AG04449 (cell line): ENCODE results near the gene FLT1.

Experiments used
- CTCF ChIA-PET: fragments of 350-600 bp; formaldehyde crosslinking; extraction: SDS; loops from one replicate; lab custom pipeline; 2021; ENCODE audit warnings: antibody characterized with exemption; lab: Yijun Ruan, JAX
- POLR2A ChIA-PET: fragments of 400-600, 350-600 bp; formaldehyde crosslinking; extraction: SDS; loops from one replicate; lab custom pipeline; 2020; ENCODE audit warnings: antibody characterized with exemption, inconsistent platforms; lab: Yijun Ruan, JAX
- DNase-seq: peaks from one replicate; pipeline ENCODE4 v3.0.0-alpha.2; 2010; ENCODE audit warnings: low read depth, low spot score
- H3K4me3 ChIP-seq: 2 replicates; pipeline ENCODE4 v1.5.1; 2011; ENCODE audit warnings: low read depth, mild to moderate bottlenecking, control low read depth, low read length
- TF ChIP-seq, protein P1 (sequence below): IDR thresholded peaks from one replicate; pipeline ENCODE4 v1.5.1; 2011; ENCODE audit warnings: mild to moderate bottlenecking, moderate library complexity, low read length, control low read depth, inconsistent platforms; ENCODE audit not compliant: insufficient read depth; ENCODE audit errors: missing control alignments

The FLT1 gene

GRCh38 chr13:28423010-28423409 lies 71.9 kb downstream of the FLT1 start:
- H3K4me3 ChIP-seq: no peak overlapping the region
- POLR2A ChIA-PET: no interaction called here
- no peak for DNase-seq
- TF ChIP-seq, protein P1, sequence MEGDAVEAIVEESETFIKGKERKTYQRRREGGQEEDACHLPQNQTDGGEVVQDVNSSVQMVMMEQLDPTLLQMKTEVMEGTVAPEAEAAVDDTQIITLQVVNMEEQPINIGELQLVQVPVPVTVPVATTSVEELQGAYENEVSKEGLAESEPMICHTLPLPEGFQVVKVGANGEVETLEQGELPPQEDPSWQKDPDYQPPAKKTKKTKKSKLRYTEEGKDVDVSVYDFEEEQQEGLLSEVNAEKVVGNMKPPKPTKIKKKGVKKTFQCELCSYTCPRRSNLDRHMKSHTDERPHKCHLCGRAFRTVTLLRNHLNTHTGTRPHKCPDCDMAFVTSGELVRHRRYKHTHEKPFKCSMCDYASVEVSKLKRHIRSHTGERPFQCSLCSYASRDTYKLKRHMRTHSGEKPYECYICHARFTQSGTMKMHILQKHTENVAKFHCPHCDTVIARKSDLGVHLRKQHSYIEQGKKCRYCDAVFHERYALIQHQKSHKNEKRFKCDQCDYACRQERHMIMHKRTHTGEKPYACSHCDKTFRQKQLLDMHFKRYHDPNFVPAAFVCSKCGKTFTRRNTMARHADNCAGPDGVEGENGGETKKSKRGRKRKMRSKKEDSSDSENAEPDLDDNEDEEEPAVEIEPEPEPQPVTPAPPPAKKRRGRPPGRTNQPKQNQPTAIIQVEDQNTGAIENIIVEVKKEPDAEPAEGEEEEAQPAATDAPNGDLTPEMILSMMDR: no peak
- CTCF ChIA-PET: no interaction called here

DNA sequence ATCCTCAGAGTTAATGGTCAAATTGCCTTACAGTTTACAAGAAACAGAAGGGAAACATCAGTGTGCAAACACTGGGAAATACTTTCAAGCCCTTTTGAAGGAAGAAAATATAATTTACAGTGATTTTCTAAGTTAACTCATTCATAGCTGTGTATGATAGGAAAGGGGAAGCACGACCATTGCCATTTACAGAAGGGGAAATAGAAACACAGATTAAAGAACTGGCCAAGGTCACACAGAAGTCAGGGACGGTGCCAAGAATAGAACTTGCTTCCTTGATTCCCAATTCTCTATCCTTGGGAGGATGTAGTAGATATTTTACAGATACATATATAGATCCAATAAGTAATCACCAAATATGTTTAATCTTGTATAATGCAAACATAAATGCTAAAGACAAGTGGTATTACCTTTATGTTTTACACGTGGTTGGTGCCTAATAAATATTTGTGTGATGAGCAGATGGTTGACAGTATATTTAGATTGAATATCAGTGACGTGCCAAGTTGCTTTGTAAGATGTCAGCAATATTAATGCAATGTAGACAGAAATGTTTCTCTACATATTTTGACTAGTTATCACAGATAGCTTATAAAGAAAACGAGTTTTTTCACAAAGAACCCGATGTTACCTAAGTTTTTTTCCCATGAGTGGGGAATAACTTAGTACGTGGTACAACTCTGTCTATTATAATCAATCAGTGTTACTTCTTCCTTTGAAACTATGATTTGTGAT lies 73.1 kb downstream of the FLT1 start:
- ChIA-PET POLR2A (no interaction called here), CTCF (no interaction called here)

DNA sequence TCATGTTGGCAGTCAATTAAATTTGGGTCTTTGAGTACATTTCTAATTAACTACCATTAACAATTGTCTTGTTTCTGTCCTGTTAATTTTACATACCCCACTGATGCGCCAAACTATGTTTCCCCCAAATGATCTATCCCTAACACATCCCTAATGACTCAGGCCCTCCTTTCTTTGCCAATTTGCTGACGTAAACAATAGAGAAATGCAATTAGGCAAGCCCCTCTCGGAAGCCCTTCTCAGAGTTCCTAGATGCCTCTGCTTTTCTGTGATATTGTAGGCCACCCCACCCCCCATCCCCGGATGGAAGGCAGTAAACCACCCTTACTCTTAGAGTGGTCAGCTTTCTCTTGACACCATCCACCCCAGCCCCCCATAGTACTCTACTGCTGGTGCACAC lies 74.2 kb downstream of the FLT1 start:
- H3K4me3 ChIP-seq: no peak overlapping the region
- POLR2A ChIA-PET: no interaction called here
- CTCF ChIA-PET: no interaction called here
- TF ChIP-seq, protein P1: no peak
- DNase-seq: no peak

More for the DNA sequence above, 73.1 kb downstream of the FLT1 start:
- DNase-seq: no peak
- TF ChIP-seq, protein P1: no peak
- H3K4me3 ChIP-seq: no peak overlapping the region

GRCh38 chr13:28415994-28416421 lies 78.9 kb downstream of the FLT1 start:
- ChIA-PET POLR2A (no interaction called here), CTCF (interaction anchor here (1.0 kb wide), 1 partner anchor 10 kb away, joined by 3 read pairs; no protein-coding TSS in a partner anchor)
- no peak for DNase-seq

DNA sequence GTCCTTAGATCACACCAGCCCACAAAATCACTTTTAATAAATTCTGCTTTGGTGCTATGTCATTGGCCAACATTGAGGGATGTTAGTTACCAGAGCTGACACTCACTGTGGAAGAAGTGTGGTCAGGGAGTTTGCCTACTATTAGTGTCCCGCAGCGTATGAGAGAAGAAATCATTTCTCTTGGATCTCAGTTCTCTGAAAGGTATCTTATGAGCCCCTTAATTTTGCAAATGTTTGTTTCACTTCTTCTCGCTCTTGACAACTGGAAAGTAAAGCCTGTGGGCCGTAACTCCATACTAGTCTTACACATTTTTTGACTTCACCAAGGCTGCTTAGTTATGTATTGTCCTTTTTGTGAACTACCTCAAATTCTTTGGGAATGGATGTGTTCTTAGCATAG lies 80.9 kb downstream of the FLT1 start:
- DNase-seq: no peak
- H3K4me3 ChIP-seq: no peak overlapping the region
- TF ChIP-seq, protein P1: no peak
- ChIA-PET POLR2A (no interaction called here), CTCF (no interaction called here)

More at GRCh38 chr13:28415994-28416421, 78.9 kb downstream of the FLT1 start:
- TF ChIP-seq, protein P1: no peak
- H3K4me3 ChIP-seq: no peak overlapping the region

- H3K4me3 ChIP-seq: no peak overlapping the region
- DNase-seq: no peak
- POLR2A ChIA-PET: no interaction called here
- TF ChIP-seq, protein P1: no peak
- CTCF ChIA-PET: no interaction called here
Observed at GRCh38 chr13:28412981-28413380, 81.9 kb downstream of the FLT1 start.
